ENCODE measurements around the gene POLR2E.

DNA sequence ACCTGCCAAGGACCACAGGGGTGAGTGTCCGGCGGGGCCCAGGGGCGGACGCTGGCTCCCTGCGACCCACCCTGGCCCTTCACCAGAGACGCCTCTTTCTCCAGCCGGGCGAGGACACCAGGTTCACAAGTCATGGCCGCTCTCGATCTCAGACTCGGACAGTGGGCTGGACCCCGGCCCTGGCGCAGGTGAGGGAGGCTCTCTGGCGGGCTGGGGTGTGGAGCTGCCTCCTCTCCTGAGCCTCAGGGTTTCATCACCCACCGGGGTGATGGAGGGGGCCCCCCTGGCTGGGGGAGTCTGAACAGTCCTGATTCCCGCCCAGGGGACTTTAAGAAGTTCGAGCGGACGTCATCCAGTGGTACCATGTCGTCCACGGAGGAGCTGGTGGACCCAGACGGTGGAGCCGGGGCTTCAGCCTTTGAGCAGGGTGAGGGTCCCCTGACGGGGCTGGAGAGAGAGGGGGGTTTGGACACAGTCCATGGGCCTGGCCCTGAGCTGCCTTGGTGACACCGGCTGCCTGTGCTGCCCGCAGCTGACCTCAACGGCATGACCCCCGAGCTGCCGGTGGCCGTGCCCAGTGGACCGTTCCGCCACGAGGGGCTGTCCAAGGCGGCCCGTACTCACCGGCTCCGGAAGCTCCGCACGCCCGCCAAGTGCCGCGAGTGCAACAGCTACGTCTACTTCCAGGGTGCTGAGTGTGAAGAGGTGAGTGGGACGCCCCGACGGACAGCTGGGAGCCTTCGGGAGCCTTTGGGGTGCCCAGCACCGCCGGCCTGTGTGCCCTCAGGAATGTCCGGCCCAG, 14.6 kb downstream of the POLR2E start:
- no peak for TF ChIP-seq CTCF (IDR thresholded peaks at IDR 0.05)
- no peak for TF ChIP-seq JUND (IDR thresholded peaks at IDR 0.05)
- no peak for TF ChIP-seq TAF1 (IDR thresholded peaks at IDR 0.05; ENCODE audit: borderline replicate concordance, low read depth, low read length)
- no peak for TF ChIP-seq NRF1 (IDR thresholded peaks at IDR 0.05; ENCODE audit: low read depth, low read length)
- TF ChIP-seq YY1 (IDR thresholded peaks at IDR 0.05; ENCODE audit: low read depth) = no peak
- no peak for TF ChIP-seq RFX5 (IDR thresholded peaks at IDR 0.05; ENCODE audit: low read length)
- TF ChIP-seq, protein P1, sequence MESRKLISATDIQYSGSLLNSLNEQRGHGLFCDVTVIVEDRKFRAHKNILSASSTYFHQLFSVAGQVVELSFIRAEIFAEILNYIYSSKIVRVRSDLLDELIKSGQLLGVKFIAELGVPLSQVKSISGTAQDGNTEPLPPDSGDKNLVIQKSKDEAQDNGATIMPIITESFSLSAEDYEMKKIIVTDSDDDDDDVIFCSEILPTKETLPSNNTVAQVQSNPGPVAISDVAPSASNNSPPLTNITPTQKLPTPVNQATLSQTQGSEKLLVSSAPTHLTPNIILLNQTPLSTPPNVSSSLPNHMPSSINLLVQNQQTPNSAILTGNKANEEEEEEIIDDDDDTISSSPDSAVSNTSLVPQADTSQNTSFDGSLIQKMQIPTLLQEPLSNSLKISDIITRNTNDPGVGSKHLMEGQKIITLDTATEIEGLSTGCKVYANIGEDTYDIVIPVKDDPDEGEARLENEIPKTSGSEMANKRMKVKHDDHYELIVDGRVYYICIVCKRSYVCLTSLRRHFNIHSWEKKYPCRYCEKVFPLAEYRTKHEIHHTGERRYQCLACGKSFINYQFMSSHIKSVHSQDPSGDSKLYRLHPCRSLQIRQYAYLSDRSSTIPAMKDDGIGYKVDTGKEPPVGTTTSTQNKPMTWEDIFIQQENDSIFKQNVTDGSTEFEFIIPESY (IDR thresholded peaks at IDR 0.05; ENCODE audit: borderline replicate concordance, low read depth) = no peak
- TF ChIP-seq ELF1 (IDR thresholded peaks at IDR 0.05) = no peak
